HG03066 (cell line): ENCODE results near the gene C16orf96.

Source experiments
- ATAC-seq: cut with Tn5 transposase; IDR thresholded peaks from one replicate; pipeline ENCODE4 v1.9.1; 2021; ENCODE audit warnings: low read depth; ENCODE audit not compliant: unreplicated experiment

C16orf96 gene

GRCh38 chr16:4556112-4556511 lies at the start of gene C16orf96:
Gene C16orf96, plus strand, starts transcription at chr16:4556340. Its CDS starts 150 bp downstream, at chr16:4556490.
- no peak for ATAC-seq

- no peak for ATAC-seq
Observed at GRCh38 chr16:4506450-4506849, 49.7 kb upstream of the C16orf96 start.

- no peak for ATAC-seq
Observed at GRCh38 chr16:4507588-4508345, 48.4 kb upstream of the C16orf96 start.

GRCh38 chr16:4508806-4509205 lies 47.3 kb upstream of the C16orf96 start:
- ATAC-seq: no peak

- ATAC-seq: no peak
Observed at GRCh38 chr16:4509420-4509819, 46.7 kb upstream of the C16orf96 start.

GRCh38 chr16:4510131-4510530 lies 46.0 kb upstream of the C16orf96 start:
- ATAC-seq: no peak

GRCh38 chr16:4510747-4511426 lies 45.3 kb upstream of the C16orf96 start:
- ATAC-seq: no peak

GRCh38 chr16:4511441-4512082 lies 44.6 kb upstream of the C16orf96 start:
- no peak for ATAC-seq

- ATAC-seq: no peak
Observed at GRCh38 chr16:4512473-4512872, 43.7 kb upstream of the C16orf96 start.

GRCh38 chr16:4513086-4513860 lies 42.9 kb upstream of the C16orf96 start:
- ATAC-seq: no peak

- ATAC-seq: no peak
Observed at GRCh38 chr16:4513881-4514280, 42.3 kb upstream of the C16orf96 start.

GRCh38 chr16:4514606-4515005 lies 41.5 kb upstream of the C16orf96 start:
- no peak for ATAC-seq

- ATAC-seq: peak; percentile 53
Observed at GRCh38 chr16:4515611-4516233, 40.4 kb upstream of the C16orf96 start.

GRCh38 chr16:4517812-4518680 lies 38.1 kb upstream of the C16orf96 start:
- ATAC-seq: no peak

- ATAC-seq: no peak
Observed at GRCh38 chr16:4519274-4520058, 36.7 kb upstream of the C16orf96 start.

GRCh38 chr16:4520913-4521312 lies 35.2 kb upstream of the C16orf96 start:
- ATAC-seq: no peak

- ATAC-seq: no peak
Observed at GRCh38 chr16:4522051-4522581, 34.0 kb upstream of the C16orf96 start.

- ATAC-seq: no peak
Observed at GRCh38 chr16:4523686-4524085, 32.5 kb upstream of the C16orf96 start.
